Smooth muscle cell (in vitro differentiated cells): ENCODE results near the gene KCNJ2. TPM values are rescaled to one million over a fixed set of nuclear protein-coding genes. Genes with fewer than 3 reads are reported as not detected.

Experiments
- DNase-seq: peaks from one replicate; lab custom pipeline; 2025; ENCODE audit not compliant: unreplicated experiment; lab: John Stamatoyannopoulos, UW
- H2AFZ ChIP-seq: fragments of 200-600 bp; sonication (generic); 2 replicates; pipeline ENCODE4 v1.6.0; 2016; ENCODE audit warnings: antibody characterized with exemption, low read depth, mild to moderate bottlenecking
- H3F3A ChIP-seq: fragments of 200-600 bp; sonication (generic); 2 replicates; pipeline ENCODE4 v1.6.0; 2017; ENCODE audit warnings: antibody characterized with exemption, low read depth
- H3K27ac ChIP-seq: fragments of 200-600 bp; sonication (generic); 2 replicates; pipeline ENCODE4 v1.5.1; 2016; ENCODE audit warnings: low read depth, mild to moderate bottlenecking
- H3K27me3 ChIP-seq: fragments of 200-600 bp; sonication (generic); 2 replicates; pipeline ENCODE4 v1.6.1; 2016; ENCODE audit warnings: low read depth, mild to moderate bottlenecking
- H3K36me3 ChIP-seq: fragments of 200-600 bp; sonication (generic); 2 replicates; pipeline ENCODE4 v1.5.1; 2016; ENCODE audit warnings: low read depth
- H3K4me1 ChIP-seq: fragments of 200-600 bp; sonication (generic); 2 replicates; pipeline ENCODE4 v1.5.1; 2016; ENCODE audit warnings: low read depth
- H3K4me2 ChIP-seq: fragments of 200-600 bp; sonication (generic); 2 replicates; pipeline ENCODE4 v1.6.0; 2016; ENCODE audit warnings: mild to moderate bottlenecking
- H3K4me3 ChIP-seq: fragments of 200-600 bp; sonication (generic); 2 replicates; pipeline ENCODE4 v1.5.1; 2016; ENCODE audit warnings: mild to moderate bottlenecking
- H3K79me2 ChIP-seq: fragments of 200-600 bp; sonication (generic); 2 replicates; pipeline ENCODE4 v1.6.0; 2016; ENCODE audit warnings: low read depth, mild to moderate bottlenecking
- H3K9ac ChIP-seq: fragments of 200-600 bp; sonication (generic); 2 replicates; pipeline ENCODE4 v1.6.0; 2016; ENCODE audit warnings: low read depth
- H3K9me3 ChIP-seq: fragments of 200-600 bp; sonication (generic); replicated peaks from 2 replicates; pipeline ENCODE4 v1.5.1; 2016; ENCODE audit warnings: low read depth
- H4K20me1 ChIP-seq: fragments of 200-600 bp; sonication (generic); 2 replicates; pipeline ENCODE4 v1.6.0; 2016; ENCODE audit warnings: low read depth
- CTCF ChIP-seq: fragments of 200-600 bp; sonication (generic); IDR thresholded peaks from 2 replicates; pipeline ENCODE4 v1.5.1; 2017; ENCODE audit warnings: borderline replicate concordance, mild to moderate bottlenecking, antibody characterized with exemption; ENCODE audit not compliant: insufficient read depth, poor library complexity, severe bottlenecking
- WGBS: methylation state at CpG from one replicate; pipeline ENCODE4 v1.1.7; 2016; ENCODE audit warnings: low lambda C conversion rate; 5-methylcytosine and 5-hydroxymethylcytosine counted together
- polyA plus RNA-seq: library from polyadenylated mRNA; unstranded; fragments of >200 nt; fragmentation: Nextera tagmentation; extraction: Ambion mirVana; gene quantifications from 2 replicates; pipeline ENCODE4 v1.2.1, GENCODE V29; 2016
- total RNA-seq: library from RNA; depleted of rRNA; stranded (reverse); fragments of >200 nt; gene quantifications from 2 replicates; pipeline ENCODE4 v1.2.3, GENCODE V29; 2014

The KCNJ2 gene
- total and polyA plus RNA-seq, 2 experiments from 2014 or later = 0.06 to 1.8 TPM

- H3K4me1 ChIP-seq = no peaks in the 10 kb centered on the region
- no peak for TF ChIP-seq CTCF
- no peaks in the 10 kb centered on the region for H3F3A ChIP-seq
- no peak for DNase-seq
- H3K27ac ChIP-seq = no peak overlapping the region
- no peaks in the 10 kb centered on the region for H3K79me2 ChIP-seq
- 66% methylated on average over 2 of the region's 2 CpGs for WGBS
- H4K20me1 ChIP-seq = no peaks in the 10 kb centered on the region
- H3K9me3 ChIP-seq = no peaks in the 10 kb centered on the region
- H3K4me2 ChIP-seq = no peak overlapping the region
- no peak overlapping the region for H3K4me3 ChIP-seq
- no peaks in the 10 kb centered on the region for H3K36me3 ChIP-seq
- H2AFZ ChIP-seq = no peak overlapping the region
- no peaks in the 10 kb centered on the region for H3K27me3 ChIP-seq
- H3K9ac ChIP-seq = no peak overlapping the region
Observed at GRCh38 chr17:70159980-70160379, 9.4 kb upstream of the KCNJ2 start.

GRCh38 chr17:70161519-70161918, 7.8 kb upstream of the KCNJ2 start:
- no peak for DNase-seq
- no peak for TF ChIP-seq CTCF
- H3F3A ChIP-seq = no peaks in the 10 kb centered on the region
- H3K9ac ChIP-seq = no peak overlapping the region
- H3K4me3 ChIP-seq = no peak overlapping the region
- no peak overlapping the region for H3K4me2 ChIP-seq
- 89% methylated on average over 1 of the region's 1 CpG for WGBS
- no peaks in the 10 kb centered on the region for H3K79me2 ChIP-seq
- H3K4me1 ChIP-seq = no peaks in the 10 kb centered on the region
- H3K9me3 ChIP-seq = no peaks in the 10 kb centered on the region
- H3K36me3 ChIP-seq = no peaks in the 10 kb centered on the region
- H4K20me1 ChIP-seq = no peaks in the 10 kb centered on the region
- H3K27ac ChIP-seq = no peak overlapping the region
- H3K27me3 ChIP-seq = peaks cover 12% of the 10 kb centered on the region
- H2AFZ ChIP-seq = no peak overlapping the region

- peaks cover 28% of the 10 kb centered on the region for H3K27me3 ChIP-seq
- no peak for DNase-seq
- WGBS = 74% methylated on average over 2 of the region's 2 CpGs
- H3K9ac ChIP-seq = no peak overlapping the region
- H3K4me1 ChIP-seq = no peaks in the 10 kb centered on the region
- H3K4me2 ChIP-seq = no peak overlapping the region
- H2AFZ ChIP-seq = no peak overlapping the region
- no peak overlapping the region for H3K4me3 ChIP-seq
- no peaks in the 10 kb centered on the region for H3K79me2 ChIP-seq
- H3K9me3 ChIP-seq = no peaks in the 10 kb centered on the region
- no peaks in the 10 kb centered on the region for H4K20me1 ChIP-seq
- H3K36me3 ChIP-seq = no peaks in the 10 kb centered on the region
- no peak for TF ChIP-seq CTCF
- H3K27ac ChIP-seq = no peak overlapping the region
- H3F3A ChIP-seq = no peaks in the 10 kb centered on the region
Observed at GRCh38 chr17:70165383-70165782, 3.9 kb upstream of the KCNJ2 start.

GRCh38 chr17:70166615-70167014, 2.7 kb upstream of the KCNJ2 start:
- H3K79me2 ChIP-seq = no peaks in the 10 kb centered on the region
- WGBS = 90% methylated on average over 4 of the region's 4 CpGs

More at GRCh38 chr17:70166615-70167014, 2.7 kb upstream of the KCNJ2 start:
- Histone ChIP-seq H4K20me1 (no peaks in the 10 kb centered on the region), H2AFZ (no peak overlapping the region), H3K4me1 (no peaks in the 10 kb centered on the region), H3K36me3 (no peaks in the 10 kb centered on the region), H3K27ac (no peak overlapping the region), H3K9ac (no peak overlapping the region), H3F3A (no peaks in the 10 kb centered on the region), H3K4me3 (no peak overlapping the region), H3K27me3 (peaks cover 40% of the 10 kb centered on the region), H3K4me2 (no peak overlapping the region), H3K9me3 (no peaks in the 10 kb centered on the region)
- no peak for TF ChIP-seq CTCF
- DNase-seq = no peak
